ENCODE measurements around the gene HMGCS1. TPM values are rescaled to one million over a fixed set of nuclear protein-coding genes. Genes with fewer than 3 reads are reported as not detected.

HMGCS1 gene
- total and polyA plus RNA-seq, 7 experiments from 2014 or later: 8.9 to 77.5 (median 34.6) TPM

- ChIA-PET POLR2A (no interaction called here), CTCF (no interaction called here)
- Mint-ChIP-seq H3K27ac (no peak overlapping the region), H3K36me3 (peaks cover 0 to 5% (median 0%) of the 10 kb centered on the region in 5 donors), H3K4me1 (no peaks in the 10 kb centered on the region), H3K4me3 (no peak overlapping the region), H3K9me3 (peaks cover 0 to 6% (median 0%) of the 10 kb centered on the region in 11 donors), H3K27me3 (peaks cover 0 to 7% (median 5%) of the 10 kb centered on the region in 5 donors)
- DNase-seq (no peak), ATAC-seq (no peak)
- no peak overlapping the region for H3K4me3 ChIP-seq (ENCODE audit: low read length)
- H3K9me3 ChIP-seq (ENCODE audit: control insufficient read depth in 2 of 3, low read length in 3 of 3): no peaks in the 10 kb centered on the region
- H3K36me3 ChIP-seq (ENCODE audit: control insufficient read depth in 2 of 3, insufficient read depth in 3 of 3, low read length in 3 of 3): no peaks in the 10 kb centered on the region
- intact Hi-C loops (cut with micrococcal nuclease): no loop called here
- no peaks in the 10 kb centered on the region for H3K4me1 ChIP-seq (ENCODE audit: control insufficient read depth in 2 of 2, insufficient read depth in 2 of 2, low read length in 2 of 2)
- no peaks in the 10 kb centered on the region for H3K27me3 ChIP-seq (ENCODE audit: control insufficient read depth in 2 of 2, insufficient read depth in 2 of 2, low read length in 2 of 2)
- no peak overlapping the region for H3K27ac ChIP-seq (ENCODE audit: low read depth, low read length)
Observed at GRCh38 chr5:43353668-43354067, 40.5 kb upstream of the HMGCS1 start.

- intact Hi-C loops (cut with micrococcal nuclease): no loop called here
- Mint-ChIP-seq H3K4me1 (no peaks in the 10 kb centered on the region), H3K4me3 (no peak overlapping the region), H3K9me3 (peaks cover 0 to 6% (median 0%) of the 10 kb centered on the region in 11 donors), H3K27me3 (peaks cover 0 to 7% (median 5%) of the 10 kb centered on the region in 5 donors), H3K27ac (no peak overlapping the region), H3K36me3 (peaks cover 0 to 5% (median 0%) of the 10 kb centered on the region in 5 donors)
- CTCF ChIA-PET: no interaction called here
- Histone ChIP-seq H3K4me1 (ENCODE audit: control insufficient read depth in 2 of 2, insufficient read depth in 2 of 2, low read length in 2 of 2) (no peaks in the 10 kb centered on the region), H3K4me3 (ENCODE audit: low read length) (no peak overlapping the region), H3K36me3 (ENCODE audit: control insufficient read depth in 2 of 3, insufficient read depth in 3 of 3, low read length in 3 of 3) (no peaks in the 10 kb centered on the region), H3K27me3 (ENCODE audit: control insufficient read depth in 2 of 2, insufficient read depth in 2 of 2, low read length in 2 of 2) (no peaks in the 10 kb centered on the region), H3K9me3 (ENCODE audit: control insufficient read depth in 2 of 3, low read length in 3 of 3) (no peaks in the 10 kb centered on the region), H3K27ac (ENCODE audit: low read depth, low read length) (no peak overlapping the region)
- ATAC-seq (no peak), DNase-seq (no peak)
- POLR2A ChIA-PET: no interaction called here
Observed at GRCh38 chr5:43352915-43353314, 39.7 kb upstream of the HMGCS1 start.

GRCh38 chr5:43352131-43352530 lies 38.9 kb upstream of the HMGCS1 start:
- Mint-ChIP-seq H3K9me3 (peaks cover 0 to 9% (median 0%) of the 10 kb centered on the region in 11 donors), H3K4me1 (no peaks in the 10 kb centered on the region), H3K27ac (no peak overlapping the region), H3K27me3 (peaks cover 0 to 7% (median 5%) of the 10 kb centered on the region in 5 donors), H3K4me3 (no peak overlapping the region), H3K36me3 (peaks cover 0 to 5% (median 0%) of the 10 kb centered on the region in 5 donors)
- Histone ChIP-seq H3K36me3 (ENCODE audit: control insufficient read depth in 2 of 3, insufficient read depth in 3 of 3, low read length in 3 of 3) (no peaks in the 10 kb centered on the region), H3K4me1 (ENCODE audit: control insufficient read depth in 2 of 2, insufficient read depth in 2 of 2, low read length in 2 of 2) (no peaks in the 10 kb centered on the region), H3K27ac (ENCODE audit: low read depth, low read length) (no peak overlapping the region), H3K4me3 (ENCODE audit: low read length) (no peak overlapping the region), H3K27me3 (ENCODE audit: control insufficient read depth in 2 of 2, insufficient read depth in 2 of 2, low read length in 2 of 2) (no peaks in the 10 kb centered on the region), H3K9me3 (ENCODE audit: control insufficient read depth in 2 of 3, low read length in 3 of 3) (no peaks in the 10 kb centered on the region)
- DNase-seq: no peak
- ChIA-PET CTCF (no interaction called here), POLR2A (no interaction called here)
- intact Hi-C loops (cut with micrococcal nuclease): no loop called here
- no peak for ATAC-seq

GRCh38 chr5:43348861-43349363 lies 35.7 kb upstream of the HMGCS1 start:
- H3K9me3 ChIP-seq (ENCODE audit: control insufficient read depth in 2 of 3, low read length in 3 of 3): no peaks in the 10 kb centered on the region
- DNase-seq (no peak), ATAC-seq (no peak)
- Mint-ChIP-seq H3K9me3 (peaks cover 0 to 13% (median 4%) of the 10 kb centered on the region in 11 donors), H3K36me3 (no peaks in the 10 kb centered on the region), H3K4me1 (no peaks in the 10 kb centered on the region), H3K4me3 (no peak overlapping the region), H3K27me3 (peaks cover 0 to 8% (median 6%) of the 10 kb centered on the region in 5 donors), H3K27ac (no peak overlapping the region)
- no peak overlapping the region for H3K27ac ChIP-seq (ENCODE audit: low read depth, low read length)
- ChIA-PET POLR2A (no interaction called here), CTCF (no interaction called here)
- intact Hi-C loops (cut with micrococcal nuclease): no loop called here
- no peak overlapping the region for H3K4me3 ChIP-seq (ENCODE audit: low read length)
- no peaks in the 10 kb centered on the region for H3K27me3 ChIP-seq (ENCODE audit: control insufficient read depth in 2 of 2, insufficient read depth in 2 of 2, low read length in 2 of 2)
- no peaks in the 10 kb centered on the region for H3K36me3 ChIP-seq (ENCODE audit: control insufficient read depth in 2 of 3, insufficient read depth in 3 of 3, low read length in 3 of 3)
- no peaks in the 10 kb centered on the region for H3K4me1 ChIP-seq (ENCODE audit: control insufficient read depth in 2 of 2, insufficient read depth in 2 of 2, low read length in 2 of 2)

- Histone ChIP-seq H3K27me3 (ENCODE audit: control insufficient read depth in 2 of 2, insufficient read depth in 2 of 2, low read length in 2 of 2) (no peaks in the 10 kb centered on the region), H3K4me3 (ENCODE audit: low read length) (no peak overlapping the region), H3K27ac (ENCODE audit: low read depth, low read length) (no peak overlapping the region), H3K36me3 (ENCODE audit: control insufficient read depth in 2 of 3, insufficient read depth in 3 of 3, low read length in 3 of 3) (no peaks in the 10 kb centered on the region), H3K9me3 (ENCODE audit: control insufficient read depth in 2 of 3, low read length in 3 of 3) (no peaks in the 10 kb centered on the region), H3K4me1 (ENCODE audit: control insufficient read depth in 2 of 2, insufficient read depth in 2 of 2, low read length in 2 of 2) (no peaks in the 10 kb centered on the region)
- Mint-ChIP-seq H3K9me3 (peaks cover 0 to 16% (median 4%) of the 10 kb centered on the region in 11 donors), H3K27ac (no peak overlapping the region), H3K4me3 (no peak overlapping the region), H3K27me3 (peaks cover 5 to 15% (median 7%) of the 10 kb centered on the region in 5 donors), H3K36me3 (no peaks in the 10 kb centered on the region), H3K4me1 (no peaks in the 10 kb centered on the region)
- ChIA-PET POLR2A (no interaction called here), CTCF (no interaction called here)
- intact Hi-C loops (cut with micrococcal nuclease): no loop called here
- ATAC-seq: no peak
- no peak for DNase-seq
Observed at GRCh38 chr5:43348207-43348606, 35.0 kb upstream of the HMGCS1 start.

GRCh38 chr5:43338862-43339261 lies 25.6 kb upstream of the HMGCS1 start:
- CTCF ChIA-PET: no interaction called here
- intact Hi-C loops (cut with micrococcal nuclease): no loop called here

GRCh38 chr5:43336159-43336558 lies 22.9 kb upstream of the HMGCS1 start:
- peaks cover 0 to 20% (median 5%) of the 10 kb centered on the region in 5 donors for H3K36me3 Mint-ChIP-seq
- CTCF ChIA-PET: no interaction called here
- no peak overlapping the region for H3K27ac Mint-ChIP-seq
- Histone ChIP-seq H3K36me3 (ENCODE audit: control insufficient read depth in 2 of 3, insufficient read depth in 3 of 3, low read length in 3 of 3) (no peaks in the 10 kb centered on the region), H3K4me1 (ENCODE audit: control insufficient read depth in 2 of 2, insufficient read depth in 2 of 2, low read length in 2 of 2) (no peaks in the 10 kb centered on the region), H3K9me3 (ENCODE audit: control insufficient read depth in 2 of 3, low read length in 3 of 3) (peaks cover 0 to 16% (median 0%) of the 10 kb centered on the region in 3 experiments), H3K4me3 (ENCODE audit: low read length) (no peak overlapping the region), H3K27me3 (ENCODE audit: control insufficient read depth in 2 of 2, insufficient read depth in 2 of 2, low read length in 2 of 2) (no peaks in the 10 kb centered on the region), H3K27ac (ENCODE audit: low read depth, low read length) (no peak overlapping the region)
- H3K4me3 Mint-ChIP-seq: no peak overlapping the region
- H3K9me3 Mint-ChIP-seq: peaks cover 15 to 78% (median 33%) of the 10 kb centered on the region in 11 donors
- POLR2A ChIA-PET: no interaction called here
- H3K4me1 Mint-ChIP-seq: peaks cover 0 to 7% (median 0%) of the 10 kb centered on the region in 7 donors
- intact Hi-C loops (cut with micrococcal nuclease): no loop called here
- ATAC-seq (no peak), DNase-seq (no peak)
- H3K27me3 Mint-ChIP-seq: peaks cover 0 to 52% (median 33%) of the 10 kb centered on the region in 5 donors

More at GRCh38 chr5:43338862-43339261, 25.6 kb upstream of the HMGCS1 start:
- Histone ChIP-seq H3K4me1 (ENCODE audit: control insufficient read depth in 2 of 2, insufficient read depth in 2 of 2, low read length in 2 of 2) (no peaks in the 10 kb centered on the region), H3K4me3 (ENCODE audit: low read length) (no peak overlapping the region), H3K9me3 (ENCODE audit: control insufficient read depth in 2 of 3, low read length in 3 of 3) (peaks cover 0 to 16% (median 0%) of the 10 kb centered on the region in 3 experiments), H3K36me3 (ENCODE audit: control insufficient read depth in 2 of 3, insufficient read depth in 3 of 3, low read length in 3 of 3) (no peaks in the 10 kb centered on the region), H3K27me3 (ENCODE audit: control insufficient read depth in 2 of 2, insufficient read depth in 2 of 2, low read length in 2 of 2) (no peaks in the 10 kb centered on the region), H3K27ac (ENCODE audit: low read depth, low read length) (no peak overlapping the region)
- Mint-ChIP-seq H3K9me3 (peaks cover 12 to 63% (median 28%) of the 10 kb centered on the region in 11 donors), H3K4me1 (peaks cover 0 to 7% (median 0%) of the 10 kb centered on the region in 7 donors), H3K36me3 (peaks cover 0 to 16% (median 5%) of the 10 kb centered on the region in 5 donors), H3K4me3 (no peak overlapping the region), H3K27me3 (peaks cover 5 to 29% (median 19%) of the 10 kb centered on the region in 5 donors), H3K27ac (no peak overlapping the region)
- POLR2A ChIA-PET: no interaction called here
- ATAC-seq (peak; percentile 71), DNase-seq (no peak)

Measured in naive thymus-derived CD4-positive, alpha-beta T cell (primary cell).